ENCODE measurements around the gene SCOC. TPM values are rescaled to one million over a fixed set of nuclear protein-coding genes. Genes with fewer than 3 reads are reported as not detected.
A peak's percentile ranks its signal among the peaks of the same experiment; 100 is the strongest.

Gene SCOC
- total and polyA plus RNA-seq, 2 of the 4 experiments (the other 2 are of a cell fraction): 12.9 to 33.2 TPM

DNA sequence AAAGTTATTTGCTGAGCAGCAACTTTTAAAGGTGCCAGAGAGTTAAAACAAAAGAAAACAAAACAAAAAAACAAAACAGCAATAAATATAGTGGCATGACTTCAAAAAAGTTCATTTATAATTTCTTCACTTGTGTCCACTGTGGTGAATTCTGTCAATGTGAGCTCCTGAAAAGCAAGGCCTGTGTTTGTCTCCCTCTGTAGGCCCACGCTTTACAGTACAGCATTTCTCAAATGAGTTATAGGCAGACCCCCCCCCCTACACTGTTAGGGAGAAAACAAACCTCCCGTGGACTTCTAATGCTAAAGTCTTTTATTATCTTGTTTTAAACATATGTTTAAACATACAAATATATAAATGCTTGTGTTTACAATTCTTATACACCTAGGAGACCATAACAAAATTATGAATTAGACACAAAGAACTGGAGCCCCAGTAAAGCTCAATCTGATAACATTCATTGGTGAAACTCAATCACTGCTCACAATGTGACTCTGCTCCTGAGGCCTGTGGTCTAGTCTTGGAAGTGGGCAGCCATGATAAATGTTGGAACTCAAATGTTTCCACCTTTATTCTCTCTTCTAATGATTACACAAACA lies 47.0 kb upstream of the SCOC start:
- peak overlapping the region; percentile 52; the same call in 1 of the 2 replicates for H2AK5ac ChIP-seq (ENCODE audit: low read depth, low read length)
- DNase-seq (peak; percentile 65), ATAC-seq (ENCODE audit: low read depth) (peak; percentile 85)
- no TSS peak for BruUV-seq (replicated peaks)
- H2BK5ac ChIP-seq (ENCODE audit: low read depth, low read length, poor library complexity, severe bottlenecking): no peak overlapping the region
- WGBS, 2 experiments (ENCODE audit: extremely low coverage in 2 of 2, insufficient read length in 1 of 2): no CpG with 5 or more reads among the region's 2 CpGs
- no peak overlapping the region for H4K8ac ChIP-seq (ENCODE audit: low read depth in 2 of 2, low read length in 2 of 2)
- H4K5ac ChIP-seq (ENCODE audit: low read depth, low read length): no peak overlapping the region
- no peak overlapping the region for H3K4me2 ChIP-seq (ENCODE audit: low read depth, low read length)
- H2BK20ac ChIP-seq (ENCODE audit: low read depth, low read length): no peak overlapping the region
- no peak overlapping the region for H3K4me3 ChIP-seq (ENCODE audit: insufficient read depth, low read depth, low read length)
- H4K20me1 ChIP-seq (ENCODE audit: insufficient read depth, low read length): no peaks in the 10 kb centered on the region
- no peak overlapping the region for H3K9ac ChIP-seq (ENCODE audit: low read depth, low read length)
- no peak overlapping the region for H3K23ac ChIP-seq (ENCODE audit: low read depth, low read length)
- H3K27ac ChIP-seq (ENCODE audit: insufficient read depth, low read length): no peak overlapping the region
- ChIA-PET CTCF (interaction anchor here (0.6 to 1.8 kb wide), 11 partner anchors 9 to 669 kb away, joined by 3 to 5 read pairs (median 3); no protein-coding TSS in a partner anchor), POLR2A (ENCODE audit: unreplicated experiment) (interaction anchor here (0.5 kb wide), 1 partner anchor 176 kb away, joined by 3 read pairs; no protein-coding TSS in a partner anchor)
- TF ChIP-seq, protein P1, sequence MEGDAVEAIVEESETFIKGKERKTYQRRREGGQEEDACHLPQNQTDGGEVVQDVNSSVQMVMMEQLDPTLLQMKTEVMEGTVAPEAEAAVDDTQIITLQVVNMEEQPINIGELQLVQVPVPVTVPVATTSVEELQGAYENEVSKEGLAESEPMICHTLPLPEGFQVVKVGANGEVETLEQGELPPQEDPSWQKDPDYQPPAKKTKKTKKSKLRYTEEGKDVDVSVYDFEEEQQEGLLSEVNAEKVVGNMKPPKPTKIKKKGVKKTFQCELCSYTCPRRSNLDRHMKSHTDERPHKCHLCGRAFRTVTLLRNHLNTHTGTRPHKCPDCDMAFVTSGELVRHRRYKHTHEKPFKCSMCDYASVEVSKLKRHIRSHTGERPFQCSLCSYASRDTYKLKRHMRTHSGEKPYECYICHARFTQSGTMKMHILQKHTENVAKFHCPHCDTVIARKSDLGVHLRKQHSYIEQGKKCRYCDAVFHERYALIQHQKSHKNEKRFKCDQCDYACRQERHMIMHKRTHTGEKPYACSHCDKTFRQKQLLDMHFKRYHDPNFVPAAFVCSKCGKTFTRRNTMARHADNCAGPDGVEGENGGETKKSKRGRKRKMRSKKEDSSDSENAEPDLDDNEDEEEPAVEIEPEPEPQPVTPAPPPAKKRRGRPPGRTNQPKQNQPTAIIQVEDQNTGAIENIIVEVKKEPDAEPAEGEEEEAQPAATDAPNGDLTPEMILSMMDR (conservative IDR thresholded peaks at IDR 0.05; ENCODE audit: low read depth, low read length): peak; percentile 74
- TF ChIP-seq BHLHE40 (IDR thresholded peaks at IDR 0.05; ENCODE audit: low read depth, low read length): no peak
- peak; percentile 83 for TF ChIP-seq SMC3 (IDR thresholded peaks at IDR 0.05; ENCODE audit: low read depth, low read length)
- TF ChIP-seq RAD21 (IDR thresholded peaks at IDR 0.05; ENCODE audit: low read length): peak; percentile 84
- H4K91ac ChIP-seq (ENCODE audit: insufficient read depth, low read depth, low read length): no peak overlapping the region
- no peak overlapping the region for H2AK9ac ChIP-seq (replicated peaks; ENCODE audit: low read depth, low read length, poor library complexity)
- dilution Hi-C loops (cut with HindIII; ENCODE audit: low sequenced_read_pairs, unreplicated experiment): no loop called here
- peak overlapping the region; percentile 45; the same call in 1 of the 2 replicates for H3K4ac ChIP-seq (ENCODE audit: low read depth, low read length)
- in situ Hi-C loops (cut with MboI; ENCODE audit: low sequenced_read_pairs): no loop called here
- no peaks in the 10 kb centered on the region for H3K27me3 ChIP-seq (ENCODE audit: control insufficient read depth, insufficient read depth, low read length)
- H3K9me3 ChIP-seq (ENCODE audit: control insufficient read depth, insufficient read depth, low read length): peaks cover 2% of the 10 kb centered on the region; the same call in 1 of the 2 replicates
- no peak overlapping the region for H3K14ac ChIP-seq (replicated peaks; ENCODE audit: low read depth, low read length)
- no peak overlapping the region for H2AFZ ChIP-seq (replicated peaks; ENCODE audit: low read length, poor library complexity)
- H2BK15ac ChIP-seq (ENCODE audit: low read depth, low read length): no peak overlapping the region; the same call in 2 of the 3 replicates
- H3K9me1 ChIP-seq (ENCODE audit: insufficient read depth, low read length): no peaks in the 10 kb centered on the region
- H3K4me1 ChIP-seq (ENCODE audit: control insufficient read depth, insufficient read depth, low read length): no peaks in the 10 kb centered on the region
- intact Hi-C loops (cut with micrococcal nuclease): loop anchor here (1.0 to 2.0 kb wide), 4 partner anchors 73 to 591 kb away; no protein-coding TSS in a partner anchor
- no peaks in the 10 kb centered on the region for H3K36me3 ChIP-seq (ENCODE audit: control insufficient read depth, insufficient read depth, low read length)
- H3K18ac ChIP-seq (ENCODE audit: low read depth, low read length): no peak overlapping the region
- H2BK120ac ChIP-seq (ENCODE audit: low read depth, low read length): no peak overlapping the region
- H3K79me1 ChIP-seq (ENCODE audit: low read depth in 1 of 2, low read length in 2 of 2): no peaks in the 10 kb centered on the region
- no peak overlapping the region for H3K56ac ChIP-seq (ENCODE audit: extremely low read depth, insufficient read depth, low read length)
